Stomach (tissue), 4 donors: ENCODE measurements around the gene ACP5.

Experiments used
- CTCF ChIP-seq, 7 experiments: fragments of 450-650 bp in 4 of 7; fragments of 200-600 bp in 3 of 7; sonication (generic) in 3 of 7; IDR thresholded peaks; one replicate each; pipeline ENCODE4 v1.5.1; 2016 to 2019; ENCODE audit warnings: antibody characterized with exemption in 7 of 7, control low read depth in 2 of 7, mild to moderate bottlenecking in 1 of 7
- POLR2A ChIP-seq, 4 donors: fragments of 450-650 bp; IDR thresholded peaks; one replicate each; pipeline ENCODE4 v1.6.1; 2016; ENCODE audit warnings: antibody characterized with exemption in 4 of 4, control low read depth in 2 of 4, mild to moderate bottlenecking in 1 of 4, moderate library complexity in 1 of 4
- POLR2AphosphoS5 ChIP-seq, 3 donors: sonication (generic); formaldehyde crosslinking; IDR thresholded peaks; one replicate each; pipeline ENCODE4 v1.6.1; 2016; ENCODE audit warnings: antibody characterized with exemption in 3 of 3

- TF ChIP-seq CTCF (IDR thresholded peaks at IDR 0.05), result no peak
- no peak for TF ChIP-seq POLR2A (IDR thresholded peaks at IDR 0.05)
- TF ChIP-seq POLR2AphosphoS5 (IDR thresholded peaks at IDR 0.05), result no peak
Measured at GRCh38 chr19:11620553-11620952, 43.1 kb upstream of the ACP5 start.
